ENCODE measurements around the gene ZNF350.

DNA sequence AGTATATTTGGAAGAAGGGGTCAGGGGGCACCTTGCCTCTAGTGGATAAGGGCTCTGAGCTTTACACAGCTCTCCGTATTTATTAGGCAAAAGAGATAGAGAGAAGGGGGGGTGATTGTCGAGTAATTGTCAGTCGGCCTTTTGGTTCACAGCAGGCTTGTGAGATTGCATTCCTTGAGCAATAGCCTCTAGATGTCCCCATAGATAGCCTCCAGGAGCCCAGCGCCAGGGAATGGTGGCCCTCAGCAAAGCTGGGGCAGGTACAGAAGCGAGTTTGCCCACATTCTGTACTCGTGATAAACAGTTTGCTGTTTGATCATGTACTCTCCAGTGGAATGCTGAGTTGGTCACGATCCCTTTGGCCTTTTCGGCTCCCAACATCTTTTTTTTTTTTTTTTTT is 54.7 kb downstream of the ZNF350 start:
- TF ChIP-seq, protein P1, sequence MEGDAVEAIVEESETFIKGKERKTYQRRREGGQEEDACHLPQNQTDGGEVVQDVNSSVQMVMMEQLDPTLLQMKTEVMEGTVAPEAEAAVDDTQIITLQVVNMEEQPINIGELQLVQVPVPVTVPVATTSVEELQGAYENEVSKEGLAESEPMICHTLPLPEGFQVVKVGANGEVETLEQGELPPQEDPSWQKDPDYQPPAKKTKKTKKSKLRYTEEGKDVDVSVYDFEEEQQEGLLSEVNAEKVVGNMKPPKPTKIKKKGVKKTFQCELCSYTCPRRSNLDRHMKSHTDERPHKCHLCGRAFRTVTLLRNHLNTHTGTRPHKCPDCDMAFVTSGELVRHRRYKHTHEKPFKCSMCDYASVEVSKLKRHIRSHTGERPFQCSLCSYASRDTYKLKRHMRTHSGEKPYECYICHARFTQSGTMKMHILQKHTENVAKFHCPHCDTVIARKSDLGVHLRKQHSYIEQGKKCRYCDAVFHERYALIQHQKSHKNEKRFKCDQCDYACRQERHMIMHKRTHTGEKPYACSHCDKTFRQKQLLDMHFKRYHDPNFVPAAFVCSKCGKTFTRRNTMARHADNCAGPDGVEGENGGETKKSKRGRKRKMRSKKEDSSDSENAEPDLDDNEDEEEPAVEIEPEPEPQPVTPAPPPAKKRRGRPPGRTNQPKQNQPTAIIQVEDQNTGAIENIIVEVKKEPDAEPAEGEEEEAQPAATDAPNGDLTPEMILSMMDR (IDR thresholded peaks at IDR 0.05), result no peak
- TF ChIP-seq POLR2A (IDR thresholded peaks at IDR 0.05), result no peak

Data from upper lobe of left lung (tissue), 4 donors.